DND-41 (cell line): ENCODE results near the gene TELO2.

Experiments
- ATAC-seq: fragments of 200-7000 bp; cut with Tn5 transposase; 3 replicates; pipeline ENCODE4 v1.9.1; 2021; ENCODE audit warnings: low read depth; ENCODE audit not compliant: insufficient read depth
- DNase-seq: peaks from one replicate; pipeline ENCODE4 v3.0.0-alpha.2; 2020
- H2AFZ ChIP-seq: 2 replicates; pipeline ENCODE4 v1.6.0; 2012; ENCODE audit warnings: low read depth, low read length
- H3K27ac ChIP-seq: 2 replicates; pipeline ENCODE4 v1.5.1; 2012; ENCODE audit warnings: low read length, inconsistent platforms
- H3K27me3 ChIP-seq: fragments of 200-600 bp; sonication (generic); 2 replicates; pipeline ENCODE4 v1.6.0; 2012; ENCODE audit warnings: low read length, mild to moderate bottlenecking, inconsistent platforms; ENCODE audit not compliant: insufficient read depth, poor library complexity
- H3K36me3 ChIP-seq: 2 replicates; pipeline ENCODE4 v1.5.1; 2012; ENCODE audit warnings: low read length, inconsistent platforms; ENCODE audit not compliant: insufficient read depth
- H3K4me1 ChIP-seq: 2 replicates; pipeline ENCODE4 v1.5.1; 2012; ENCODE audit warnings: mild to moderate bottlenecking, low read length; ENCODE audit not compliant: insufficient read depth
- H3K4me2 ChIP-seq: 2 replicates; pipeline ENCODE4 v1.6.0; 2012; ENCODE audit warnings: mild to moderate bottlenecking, moderate library complexity, low read length, inconsistent platforms; ENCODE audit not compliant: insufficient read depth
- H3K4me3 ChIP-seq, 2 experiments: fragments of 200-600 bp in 1 of 2; shearing (Covaris generic) in 1 of 2; 2 replicates each; pipeline ENCODE4 v1.5.1; 2012 to 2016; ENCODE audit warnings: inconsistent platforms in 2 of 2, low read length in 2 of 2, mild to moderate bottlenecking in 2 of 2, low read depth in 1 of 2, moderate library complexity in 1 of 2
- H3K79me2 ChIP-seq: 2 replicates; pipeline ENCODE4 v1.6.0; 2012; ENCODE audit warnings: low read length, inconsistent platforms; ENCODE audit not compliant: insufficient read depth
- H3K9ac ChIP-seq: 2 replicates; pipeline ENCODE4 v1.6.0; 2012; ENCODE audit warnings: low read depth, mild to moderate bottlenecking, inconsistent platforms, low read length, moderate library complexity
- H3K9me3 ChIP-seq: 2 replicates; pipeline ENCODE4 v1.5.1; 2012; ENCODE audit warnings: low read length, moderate library complexity, mild to moderate bottlenecking, inconsistent platforms; ENCODE audit not compliant: insufficient read depth, severe bottlenecking
- H4K20me1 ChIP-seq: 2 replicates; pipeline ENCODE4 v1.6.0; 2012; ENCODE audit warnings: low read length; ENCODE audit not compliant: insufficient read depth
- CTCF ChIP-seq: IDR thresholded peaks from 2 replicates; pipeline ENCODE4 v1.5.1; 2012; ENCODE audit warnings: borderline replicate concordance, low read length, moderate library complexity, mild to moderate bottlenecking; ENCODE audit not compliant: poor library complexity, severe bottlenecking; ENCODE audit errors: extremely low read depth
- EZH2 ChIP-seq: IDR thresholded peaks from 3 replicates; pipeline ENCODE4 v1.6.1; 2012; ENCODE audit warnings: borderline replicate concordance, low read depth, mild to moderate bottlenecking, moderate library complexity, low read length, inconsistent platforms; ENCODE audit not compliant: severe bottlenecking

TELO2 gene

GRCh38 chr16:1469693-1470201, 23.4 kb upstream of the TELO2 start:
- Histone ChIP-seq H3K4me1 (peaks cover 27% of the 10 kb centered on the region), H3K79me2 (peaks cover 94% of the 10 kb centered on the region), H3K36me3 (peaks cover 13% of the 10 kb centered on the region), H3K9ac (no peak overlapping the region), H4K20me1 (peaks cover 56% of the 10 kb centered on the region), H3K27me3 (no peaks in the 10 kb centered on the region), H3K4me2 (no peak overlapping the region), H3K4me3 (no peak overlapping the region), H3K9me3 (no peaks in the 10 kb centered on the region), H3K27ac (no peak overlapping the region), H2AFZ (no peak overlapping the region)
- ATAC-seq = no peak
- TF ChIP-seq EZH2 (no peak), CTCF (no peak)
- no peak for DNase-seq

DNA sequence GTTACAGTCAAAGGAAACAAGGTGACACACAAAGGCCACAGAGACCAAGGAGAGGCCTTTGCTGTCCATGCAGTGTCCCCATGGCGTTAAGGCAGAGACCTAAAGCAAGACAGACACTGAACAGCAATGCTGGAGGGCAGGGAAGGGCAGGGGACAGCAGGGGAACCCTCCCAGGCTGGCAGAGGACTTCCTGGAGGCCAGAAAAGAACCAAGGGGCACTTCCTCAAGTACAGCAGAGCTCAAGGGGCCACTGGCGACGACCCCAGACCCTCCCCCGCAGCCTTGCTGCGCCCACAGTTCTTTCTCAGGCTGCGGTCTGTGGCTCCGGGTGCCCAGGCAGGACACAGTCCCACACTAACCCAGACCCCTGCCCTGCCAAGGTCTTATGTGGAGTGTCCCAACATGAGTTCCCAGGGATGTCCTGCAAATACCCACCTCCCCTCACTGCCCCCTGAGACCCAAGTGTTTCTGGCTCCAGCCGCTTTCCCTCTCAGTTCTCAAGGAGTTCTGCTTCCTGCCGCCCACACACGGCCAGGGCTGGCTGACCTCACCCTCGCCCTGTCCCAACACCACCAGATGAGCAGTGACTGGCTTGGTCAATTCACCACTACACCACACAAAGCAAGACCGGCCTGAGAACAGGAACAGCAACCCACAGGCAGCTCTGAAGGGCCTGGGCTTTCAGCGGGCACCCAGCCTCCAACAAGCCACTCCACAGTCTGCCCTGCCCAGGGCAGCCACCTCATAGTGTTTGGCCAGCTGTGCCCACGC, 22.5 kb upstream of the TELO2 start:
- DNase-seq = no peak
- no peak for ATAC-seq
- Histone ChIP-seq H3K4me2 (no peak overlapping the region), H3K4me1 (peaks cover 32% of the 10 kb centered on the region), H3K36me3 (peaks cover 6% of the 10 kb centered on the region; the same call in 1 of the 2 replicates), H3K27ac (no peak overlapping the region), H3K9ac (no peak overlapping the region), H2AFZ (no peak overlapping the region), H3K79me2 (peaks cover 96% of the 10 kb centered on the region), H3K27me3 (no peaks in the 10 kb centered on the region), H3K4me3 (no peak overlapping the region), H3K9me3 (no peaks in the 10 kb centered on the region), H4K20me1 (peaks cover 51% of the 10 kb centered on the region)
- TF ChIP-seq CTCF = no peak
- no peak for TF ChIP-seq EZH2

- H3K9me3 ChIP-seq = no peaks in the 10 kb centered on the region
- no peak overlapping the region for H3K9ac ChIP-seq
- DNase-seq (no peak), ATAC-seq (no peak)
- H3K27ac ChIP-seq = no peak overlapping the region
- peaks cover 43% of the 10 kb centered on the region for H4K20me1 ChIP-seq
- H3K27me3 ChIP-seq = no peaks in the 10 kb centered on the region
- H3K4me3 ChIP-seq = no peak overlapping the region
- H3K36me3 ChIP-seq = peaks cover 6% of the 10 kb centered on the region; the same call in 1 of the 2 replicates
- TF ChIP-seq EZH2 = no peak
- TF ChIP-seq CTCF = no peak
- H2AFZ ChIP-seq = no peak overlapping the region
- H3K4me2 ChIP-seq = 0 out of 2 replicates have a peak overlapping the region, but pooled peaks have one; percentile 1
- peaks cover 36% of the 10 kb centered on the region for H3K4me1 ChIP-seq
- H3K79me2 ChIP-seq = peaks cover 90% of the 10 kb centered on the region
These were observed 21.5 kb upstream of the TELO2 start for GRCh38 chr16:1471569-1472194.
